ENCODE results near the gene SERGEF. TPM values are rescaled to one million over a fixed set of nuclear protein-coding genes. Genes with fewer than 3 reads are reported as not detected.

SERGEF gene
- total RNA-seq, 1 experiment from 2014 or later = 31.4 TPM

DNA sequence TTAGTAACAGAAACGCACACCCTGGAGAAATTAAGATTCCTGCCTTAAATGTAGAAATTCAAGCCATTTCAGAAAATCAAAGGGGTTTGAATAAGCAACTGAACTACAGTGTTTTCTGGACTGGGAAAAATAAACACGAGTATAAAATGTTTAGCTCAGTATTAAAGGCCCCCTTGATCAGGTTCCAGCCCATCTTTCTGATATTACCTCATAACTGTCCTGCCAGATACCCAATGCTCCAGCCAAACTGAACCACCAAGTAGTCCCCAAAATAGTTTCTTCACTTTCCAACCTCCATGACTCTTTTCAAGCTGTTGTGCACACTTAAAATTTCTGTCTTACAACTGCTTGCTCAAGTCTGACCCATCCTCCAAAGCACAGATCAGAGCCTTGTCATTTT, 54.4 kb downstream of the SERGEF start:
- H3K9ac ChIP-seq (ENCODE audit: extremely low read depth, insufficient read length, low read length) = no peak overlapping the region
- H3T11ph ChIP-seq (ENCODE audit: low read length) = no peak overlapping the region
- Mint-ChIP-seq H3K4me1 (no peaks in the 10 kb centered on the region), H3K27me3 (ENCODE audit: low read depth) (no peaks in the 10 kb centered on the region), H3K4me3 (no peak overlapping the region), H3K27ac (no peak overlapping the region), H3K9me3 (no peaks in the 10 kb centered on the region), H3K36me3 (ENCODE audit: insufficient read depth in 1 of 3, low read depth in 3 of 3) (peaks cover 3 to 12% (median 9%) of the 10 kb centered on the region in 3 experiments; a peak in 3 of 7 replicates)
- H2BK20ac ChIP-seq (ENCODE audit: low read depth, low read length, poor library complexity, severe bottlenecking) = no peak overlapping the region
- no peak overlapping the region for H3K4me2 ChIP-seq (ENCODE audit: insufficient read depth, insufficient read length, low read length)
- H3K79me1 ChIP-seq (ENCODE audit: insufficient read depth, low read depth, low read length, poor library complexity, severe bottlenecking) = no peaks in the 10 kb centered on the region
- no peaks in the 10 kb centered on the region for H3K23me2 ChIP-seq (ENCODE audit: insufficient read length, low read depth, low read length, poor library complexity, severe bottlenecking)
- no peak overlapping the region for H3K56ac ChIP-seq (ENCODE audit: insufficient read length, low read depth, low read length)
- no peak overlapping the region for H4K5ac ChIP-seq (ENCODE audit: insufficient read length, low read depth, low read length)
- H4K91ac ChIP-seq (ENCODE audit: insufficient read length, low read depth, low read length) = no peak overlapping the region
- H3K14ac ChIP-seq (ENCODE audit: insufficient read depth, low read length) = no peak overlapping the region
- H2AFZ ChIP-seq (ENCODE audit: low read length) = no peak overlapping the region
- no peaks in the 10 kb centered on the region for H4K20me1 ChIP-seq (ENCODE audit: control insufficient read depth, insufficient read depth, insufficient read length)
- no peak overlapping the region for H3K23ac ChIP-seq (ENCODE audit: insufficient read length, low read depth, low read length)
- H3K27ac ChIP-seq (ENCODE audit: insufficient read length, low read depth, low read length) = no peak overlapping the region
- no peak overlapping the region for H3K18ac ChIP-seq (ENCODE audit: insufficient read length, low read depth, low read length)
- H3K4me1 ChIP-seq (ENCODE audit: insufficient read depth, low read length) = no peaks in the 10 kb centered on the region
- H4K8ac ChIP-seq (replicated peaks; ENCODE audit: insufficient read length, low read depth, low read length) = no peak overlapping the region
- no peak overlapping the region for H2BK12ac ChIP-seq (ENCODE audit: insufficient read length, low read depth, low read length)
- H2BK15ac ChIP-seq (ENCODE audit: low read depth, low read length) = no peak overlapping the region
- H3K9me3 ChIP-seq (ENCODE audit: control insufficient read depth, low read depth, low read length) = no peaks in the 10 kb centered on the region
- H3K27me3 ChIP-seq (ENCODE audit: insufficient read depth, low read length) = no peaks in the 10 kb centered on the region
- H3K79me2 ChIP-seq (ENCODE audit: insufficient read depth, low read length) = no peaks in the 10 kb centered on the region
- no peak overlapping the region for H2AK5ac ChIP-seq (ENCODE audit: insufficient read length, low read length)
- H3K4ac ChIP-seq (ENCODE audit: low read depth, low read length) = no peak overlapping the region
- WGBS (ENCODE audit: extremely low coverage, insufficient read length, low lambda C conversion rate) = no CpG with 5 or more reads among the region's 2 CpGs
- no peak overlapping the region for H2BK5ac ChIP-seq (ENCODE audit: insufficient read length, low read length)
- H2BK120ac ChIP-seq (ENCODE audit: low read depth, low read length, poor library complexity, severe bottlenecking) = no peak overlapping the region
- TF ChIP-seq, protein P1, sequence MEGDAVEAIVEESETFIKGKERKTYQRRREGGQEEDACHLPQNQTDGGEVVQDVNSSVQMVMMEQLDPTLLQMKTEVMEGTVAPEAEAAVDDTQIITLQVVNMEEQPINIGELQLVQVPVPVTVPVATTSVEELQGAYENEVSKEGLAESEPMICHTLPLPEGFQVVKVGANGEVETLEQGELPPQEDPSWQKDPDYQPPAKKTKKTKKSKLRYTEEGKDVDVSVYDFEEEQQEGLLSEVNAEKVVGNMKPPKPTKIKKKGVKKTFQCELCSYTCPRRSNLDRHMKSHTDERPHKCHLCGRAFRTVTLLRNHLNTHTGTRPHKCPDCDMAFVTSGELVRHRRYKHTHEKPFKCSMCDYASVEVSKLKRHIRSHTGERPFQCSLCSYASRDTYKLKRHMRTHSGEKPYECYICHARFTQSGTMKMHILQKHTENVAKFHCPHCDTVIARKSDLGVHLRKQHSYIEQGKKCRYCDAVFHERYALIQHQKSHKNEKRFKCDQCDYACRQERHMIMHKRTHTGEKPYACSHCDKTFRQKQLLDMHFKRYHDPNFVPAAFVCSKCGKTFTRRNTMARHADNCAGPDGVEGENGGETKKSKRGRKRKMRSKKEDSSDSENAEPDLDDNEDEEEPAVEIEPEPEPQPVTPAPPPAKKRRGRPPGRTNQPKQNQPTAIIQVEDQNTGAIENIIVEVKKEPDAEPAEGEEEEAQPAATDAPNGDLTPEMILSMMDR (conservative IDR thresholded peaks at IDR 0.05) = no peak
- DNase-seq = no peak
